DND-41 (cell line): ENCODE results near the gene ZNF488.

Source experiments
- EZH2 ChIP-seq: IDR thresholded peaks from 3 replicates; pipeline ENCODE4 v1.6.1; 2012; ENCODE audit warnings: borderline replicate concordance, low read depth, mild to moderate bottlenecking, moderate library complexity, low read length, inconsistent platforms; ENCODE audit not compliant: severe bottlenecking
- TF ChIP-seq, protein P1 (sequence below): IDR thresholded peaks from 2 replicates; pipeline ENCODE4 v1.5.1; 2012; ENCODE audit warnings: borderline replicate concordance, low read length, moderate library complexity, mild to moderate bottlenecking; ENCODE audit not compliant: poor library complexity, severe bottlenecking; ENCODE audit errors: extremely low read depth

DNA sequence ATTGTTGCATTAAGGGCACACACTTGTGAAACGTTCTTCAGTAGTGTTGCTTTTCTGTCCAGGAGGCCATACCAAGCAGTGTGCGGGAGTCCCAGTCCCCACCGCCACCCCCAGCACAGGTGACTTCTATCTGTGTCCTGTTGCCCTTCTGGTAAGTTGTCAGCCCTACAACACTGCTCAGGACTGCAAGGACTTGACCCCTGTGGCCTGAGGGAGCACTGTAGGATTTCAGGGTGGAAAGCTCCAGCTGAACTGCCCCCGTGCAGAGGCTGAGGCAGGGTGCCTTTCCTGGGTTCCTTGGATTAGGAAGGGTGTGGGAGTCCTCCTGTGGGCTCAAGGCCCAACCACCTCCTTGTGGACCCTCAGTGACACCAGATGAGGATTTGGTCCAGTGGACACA is 26.8 kb upstream of the ZNF488 start:
- TF ChIP-seq, protein P1, sequence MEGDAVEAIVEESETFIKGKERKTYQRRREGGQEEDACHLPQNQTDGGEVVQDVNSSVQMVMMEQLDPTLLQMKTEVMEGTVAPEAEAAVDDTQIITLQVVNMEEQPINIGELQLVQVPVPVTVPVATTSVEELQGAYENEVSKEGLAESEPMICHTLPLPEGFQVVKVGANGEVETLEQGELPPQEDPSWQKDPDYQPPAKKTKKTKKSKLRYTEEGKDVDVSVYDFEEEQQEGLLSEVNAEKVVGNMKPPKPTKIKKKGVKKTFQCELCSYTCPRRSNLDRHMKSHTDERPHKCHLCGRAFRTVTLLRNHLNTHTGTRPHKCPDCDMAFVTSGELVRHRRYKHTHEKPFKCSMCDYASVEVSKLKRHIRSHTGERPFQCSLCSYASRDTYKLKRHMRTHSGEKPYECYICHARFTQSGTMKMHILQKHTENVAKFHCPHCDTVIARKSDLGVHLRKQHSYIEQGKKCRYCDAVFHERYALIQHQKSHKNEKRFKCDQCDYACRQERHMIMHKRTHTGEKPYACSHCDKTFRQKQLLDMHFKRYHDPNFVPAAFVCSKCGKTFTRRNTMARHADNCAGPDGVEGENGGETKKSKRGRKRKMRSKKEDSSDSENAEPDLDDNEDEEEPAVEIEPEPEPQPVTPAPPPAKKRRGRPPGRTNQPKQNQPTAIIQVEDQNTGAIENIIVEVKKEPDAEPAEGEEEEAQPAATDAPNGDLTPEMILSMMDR = no peak
- no peak for TF ChIP-seq EZH2
